ENCODE results near the gene ARHGAP31. TPM values are rescaled to one million over a fixed set of nuclear protein-coding genes. Genes with fewer than 3 reads are reported as not detected.

Gene ARHGAP31
- total and polyA plus RNA-seq, 10 of the 15 experiments (the other 5 are each of a cell fraction or from before 2014, with no cell fraction given), result 0.97 to 29.8 (median 10.3) TPM

GRCh38 chr3:119463171-119464169 is 169.3 kb downstream of the ARHGAP31 start, which contains the start of gene TMEM39A (continued):
- TF ChIP-seq PBX3 (IDR thresholded peaks at IDR 0.05; ENCODE audit: insufficient replicate concordance, low read depth, low read length) (no peak), PAX5 (IDR thresholded peaks at IDR 0.05; ENCODE audit: borderline replicate concordance, low read depth, low read length) (peak; percentile 84), ZNF217 (IDR thresholded peaks at IDR 0.05) (no peak), BCLAF1 (IDR thresholded peaks at IDR 0.05) (no peak), EP300 (IDR thresholded peaks at IDR 0.05; ENCODE audit: borderline replicate concordance in 1 of 2, control insufficient read depth in 1 of 2, low read depth in 2 of 2, low read length in 2 of 2) (peak; percentile 10 to 83; a peak in 2 of 4 replicates), RBBP5 (conservative IDR thresholded peaks at IDR 0.05) (no peak), MTA3 (IDR thresholded peaks at IDR 0.05; ENCODE audit: borderline replicate concordance, low read length) (no peak; the same call in 1 of the 2 replicates), IRF4 (IDR thresholded peaks at IDR 0.05; ENCODE audit: low read depth, low read length) (peak; percentile 40; the same call in 1 of the 2 replicates), BHLHE40 (IDR thresholded peaks at IDR 0.05; ENCODE audit: borderline replicate concordance in 1 of 2, low read depth in 2 of 2, low read length in 1 of 2) (peak; percentile 81 to 84), SRF (IDR thresholded peaks at IDR 0.05; ENCODE audit: low read depth in 2 of 2, low read length in 2 of 2) (peak; percentile 74 to 95; a peak in 3 of 4 replicates), KLF5 (IDR thresholded peaks at IDR 0.05; ENCODE audit: partially characterized antibody) (peak; percentile 35), WRNIP1 (IDR thresholded peaks at IDR 0.05; ENCODE audit: borderline replicate concordance, low read depth, low read length) (peak; percentile 92; the same call in 1 of the 2 replicates)
